ENCODE data around the gene TCF15.
"Not testable (repeated sequence)": the region's sequence is repeated elsewhere in the genome, so short reads cannot be mapped to it uniquely, and the experiment has no call there.

The TCF15 gene

DNA sequence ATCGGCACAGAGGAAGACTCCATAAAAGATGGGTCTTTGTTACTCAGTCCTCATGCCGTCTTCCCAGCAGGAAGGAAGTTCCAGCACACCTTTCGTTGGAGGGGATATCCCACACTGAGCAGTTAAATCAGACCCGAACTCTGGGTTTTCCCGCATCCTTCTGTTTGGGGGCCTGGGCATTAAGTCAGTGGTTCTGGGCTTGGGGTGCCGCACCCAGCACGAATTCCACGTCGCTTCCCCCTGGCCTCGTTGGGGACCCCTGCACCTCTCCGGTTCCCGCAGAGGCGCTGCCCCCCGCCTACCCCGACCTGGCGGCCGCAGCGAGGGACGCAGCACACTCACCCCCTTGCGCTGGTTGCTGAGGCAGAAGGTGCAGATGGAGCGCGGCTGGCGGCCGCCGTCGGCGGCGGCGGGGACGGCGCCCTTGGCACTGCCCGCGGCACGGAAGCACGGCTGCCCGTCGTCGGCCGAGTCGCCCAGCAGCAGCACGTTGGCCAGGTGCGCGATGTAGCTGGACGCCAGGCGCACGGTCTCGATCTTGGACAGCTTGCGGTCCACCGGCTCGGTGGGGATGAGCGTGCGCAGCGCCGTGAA is 641 bp downstream of the TCF15 start:
- no peak for DNase-seq

GRCh38 chr20:608970-609369 is 1.1 kb downstream of the TCF15 start:
- no peak for DNase-seq

GRCh38 chr20:607476-607875 is 2.6 kb downstream of the TCF15 start:
- no peak for DNase-seq

DNA sequence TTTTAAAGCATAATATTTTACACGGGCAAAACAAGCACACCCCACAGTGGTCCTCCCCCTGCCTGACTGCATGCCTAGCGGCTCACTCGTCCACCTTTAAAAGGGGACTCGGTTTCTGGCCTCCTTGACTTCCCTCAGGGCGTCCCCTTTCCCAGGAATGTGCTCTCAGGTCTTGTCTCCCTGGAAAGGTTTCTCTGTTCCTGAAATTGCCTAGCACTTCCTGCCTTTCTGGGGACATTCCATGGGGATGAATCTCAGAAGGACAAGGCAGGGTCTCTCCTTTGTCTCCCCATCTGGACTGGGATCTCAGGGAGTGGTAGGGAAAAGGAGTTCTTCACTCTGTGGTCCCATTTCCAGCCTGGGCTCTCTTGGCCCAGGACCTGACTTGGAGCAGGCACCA is 4.9 kb downstream of the TCF15 start:
- DNase-seq = no peak

DNA sequence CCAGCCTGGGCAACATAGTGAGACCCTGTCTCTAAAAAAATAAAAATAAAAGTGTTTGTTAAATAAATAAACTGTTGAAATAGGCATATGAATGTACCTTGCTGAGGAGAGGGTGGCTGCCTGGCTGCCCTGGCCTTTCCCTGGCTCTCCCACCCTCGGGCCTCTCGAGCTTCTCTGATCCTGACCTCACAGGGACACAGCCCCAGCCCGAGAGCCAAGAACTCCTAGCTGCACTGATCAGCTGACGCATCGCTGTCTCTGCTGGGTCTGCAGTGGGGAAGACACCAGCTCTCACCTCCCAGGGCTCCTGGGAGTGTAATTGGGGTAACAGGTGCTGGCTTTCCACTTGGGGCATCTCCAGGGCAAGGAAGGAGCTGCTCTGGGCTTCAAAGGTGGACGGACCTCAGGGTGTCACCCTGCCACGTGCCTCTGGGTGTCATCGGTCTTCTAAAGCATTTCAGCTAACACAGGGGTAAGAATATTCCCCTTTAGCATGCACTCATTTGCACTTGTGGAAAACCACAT is 6.9 kb downstream of the TCF15 start:
- no peak for DNase-seq

- no peak for DNase-seq
Observed at GRCh38 chr20:602111-602970, 7.8 kb downstream of the TCF15 start.

GRCh38 chr20:600736-601135 is 9.4 kb downstream of the TCF15 start:
- DNase-seq = no peak

- no peak for DNase-seq
Observed at GRCh38 chr20:600141-600540, 10.0 kb downstream of the TCF15 start.

DNA sequence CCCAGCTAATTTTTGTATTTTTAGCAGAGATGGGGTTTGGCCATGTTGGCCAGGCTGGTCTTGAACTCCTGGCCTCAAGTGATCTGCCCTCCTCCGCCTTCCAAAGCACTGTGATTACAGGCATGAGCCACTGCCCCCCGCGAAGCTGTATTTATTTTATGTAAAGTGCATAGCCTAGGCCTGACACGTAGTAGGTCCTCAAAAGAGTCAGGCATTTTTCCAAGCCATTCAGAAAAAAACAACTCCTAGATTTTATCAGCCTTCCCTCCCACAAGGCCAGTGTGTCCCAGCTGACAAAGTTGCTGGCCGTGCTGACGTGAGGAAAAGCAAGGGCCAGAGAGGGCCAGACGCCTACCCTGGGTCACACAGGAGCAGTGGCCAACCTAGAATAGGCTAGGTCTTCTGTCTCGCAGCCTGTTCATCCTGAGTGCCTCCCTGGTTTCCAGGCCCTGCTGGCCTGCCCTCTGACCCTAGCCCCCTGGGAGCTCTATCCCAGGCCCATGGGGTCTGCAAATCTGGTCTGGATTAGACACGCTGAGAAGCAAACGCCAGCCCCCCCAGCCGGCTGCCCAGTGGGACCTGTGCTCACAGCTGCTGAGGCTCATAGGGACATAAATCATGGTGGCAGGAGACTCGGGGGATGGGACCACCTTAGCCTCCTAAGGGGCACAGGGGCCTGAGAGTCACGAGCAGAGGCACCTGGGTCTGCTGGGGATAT is 11.8 kb downstream of the TCF15 start:
- no peak for DNase-seq

- no peak for DNase-seq
Observed at GRCh38 chr20:597560-597959, 12.5 kb downstream of the TCF15 start.

DNA sequence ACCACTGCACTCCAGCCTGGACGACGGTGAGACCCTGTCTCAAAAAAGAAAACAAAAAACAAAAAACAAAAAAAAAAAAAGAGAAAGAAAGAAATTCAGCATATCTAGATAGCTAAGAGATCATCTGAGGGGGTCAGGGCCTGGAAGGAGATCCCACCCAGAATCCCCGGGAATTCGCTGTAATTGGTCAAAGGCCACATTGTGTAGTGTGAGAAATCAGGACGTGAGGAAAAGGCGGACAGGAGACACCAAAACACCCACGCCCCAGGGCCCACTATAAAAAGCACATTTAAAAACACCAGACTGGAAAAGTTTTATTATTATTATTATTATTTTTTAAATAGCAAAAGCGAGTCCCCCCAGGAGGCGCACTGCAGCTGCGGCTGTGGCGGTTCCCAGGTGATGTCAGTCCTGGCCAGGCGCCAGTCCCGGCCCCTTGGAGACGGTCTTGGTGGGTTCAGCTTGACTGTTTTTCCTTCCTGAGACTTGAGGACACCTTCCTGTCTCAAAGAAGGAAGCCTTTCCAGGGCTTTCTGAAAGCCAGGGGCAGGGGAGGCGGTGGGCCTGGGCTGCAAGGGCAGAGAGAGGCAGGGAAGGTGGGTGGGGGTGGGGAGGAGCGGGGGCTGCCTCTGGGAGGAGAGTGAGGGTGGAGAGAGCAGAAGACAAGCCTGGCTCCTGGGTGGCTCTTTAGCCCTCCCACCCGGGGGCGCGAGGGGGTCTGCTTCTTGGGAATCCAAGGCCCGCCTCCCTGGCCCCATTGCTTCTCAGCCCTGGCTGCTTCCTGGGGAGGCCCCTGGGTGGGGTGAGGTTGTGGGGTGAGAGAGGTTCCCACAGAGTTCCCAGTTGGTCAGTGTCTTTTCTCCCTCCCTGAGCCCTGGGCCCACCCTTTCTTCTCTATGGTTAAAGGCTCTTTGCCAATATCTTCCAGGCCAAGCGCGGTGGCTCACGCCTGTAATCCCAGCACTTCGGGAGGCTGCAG is 14.5 kb downstream of the TCF15 start:
- DNase-seq = no peak

DNA sequence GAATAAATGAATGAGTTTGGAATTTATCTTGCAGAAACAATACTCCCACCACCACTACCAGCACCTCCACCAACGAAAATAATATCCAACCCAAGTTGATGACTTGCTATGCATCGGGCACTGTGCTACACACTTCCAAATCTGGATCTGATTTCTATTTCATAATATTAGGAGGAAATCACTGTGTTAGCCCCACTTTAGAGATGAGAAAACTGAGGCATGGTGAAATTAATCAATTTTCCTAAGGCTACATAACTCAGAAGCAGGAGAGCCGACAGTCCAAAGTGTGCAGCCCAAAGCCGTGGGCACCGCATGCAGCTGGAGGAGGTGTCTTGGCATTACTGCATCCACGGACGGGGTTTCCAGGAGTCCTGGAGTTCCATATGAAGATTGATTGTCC is 17.6 kb downstream of the TCF15 start:
- no peak for DNase-seq

GRCh38 chr20:591941-592340 is 18.2 kb downstream of the TCF15 start:
- DNase-seq = no peak

DNA sequence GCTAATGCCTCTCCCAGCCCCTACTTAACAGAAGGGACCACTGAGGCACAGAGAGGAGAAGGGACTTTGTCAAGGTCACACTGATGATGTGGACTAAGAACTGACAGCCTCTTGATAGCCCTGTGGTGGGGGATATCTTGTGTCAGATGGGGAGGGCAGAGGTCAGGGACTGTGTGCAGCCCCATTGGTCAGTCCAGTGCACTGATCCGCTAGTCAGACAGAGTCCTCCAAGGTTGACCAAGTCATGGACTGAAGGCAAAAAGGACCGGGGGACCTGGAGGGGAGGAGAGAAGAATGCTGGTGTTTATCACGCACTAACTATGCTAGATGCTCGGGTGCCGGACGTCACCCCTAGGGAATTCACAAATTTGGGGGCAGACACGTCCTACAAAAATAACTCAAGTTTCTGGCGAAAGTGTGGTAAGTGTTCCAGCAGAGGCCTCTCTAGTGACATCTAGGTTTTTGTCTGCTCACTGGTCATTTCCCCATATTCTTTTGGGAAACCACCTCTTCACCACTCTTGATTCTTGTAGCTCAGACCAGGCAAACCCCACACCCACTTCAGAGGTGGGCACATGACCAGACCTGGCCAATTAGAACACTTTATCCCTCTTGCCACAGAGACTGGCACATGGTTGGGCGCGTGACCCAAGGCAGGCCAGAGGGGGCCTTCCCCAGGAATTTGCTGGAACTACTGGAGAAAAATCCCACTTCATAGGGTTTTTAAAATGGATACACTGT is 21.0 kb downstream of the TCF15 start:
- no peak for DNase-seq

DNA sequence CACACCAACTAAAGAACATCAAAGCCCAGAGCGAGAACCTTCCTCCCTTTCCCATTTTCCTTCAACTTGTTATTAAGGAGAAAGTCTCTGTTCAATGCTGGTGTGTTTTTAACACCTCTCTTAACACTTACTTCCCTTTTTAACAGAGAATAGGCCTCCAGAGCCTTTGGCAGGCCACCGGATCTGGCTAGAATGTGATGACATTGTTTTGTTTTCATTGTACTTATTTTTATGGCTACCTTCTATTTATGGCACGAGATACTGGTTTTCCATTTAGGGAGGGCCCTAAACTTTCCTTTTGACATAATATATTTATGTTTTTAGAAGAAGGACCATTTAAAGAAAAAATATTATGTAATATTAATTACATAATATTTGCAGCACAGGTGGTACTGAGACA is 21.6 kb downstream of the TCF15 start:
- DNase-seq = no peak

DNA sequence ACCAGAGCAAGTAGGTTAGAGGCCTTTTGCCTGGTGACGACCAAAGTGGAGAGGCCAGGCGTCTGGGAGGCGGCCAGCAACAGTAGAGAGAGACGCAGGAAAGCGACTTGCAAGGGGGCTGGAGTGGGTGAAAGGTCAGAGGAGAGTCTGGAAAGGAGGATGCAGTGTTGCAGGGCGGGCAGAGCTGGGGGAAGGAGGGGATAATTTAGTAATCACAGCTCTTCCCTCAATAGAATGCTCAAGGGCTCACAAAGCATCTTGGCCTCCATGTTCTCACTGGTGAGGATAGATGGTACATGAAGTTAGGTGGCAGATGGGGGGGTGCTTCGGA is 25.2 kb downstream of the TCF15 start:
- DNase-seq = no peak

DNA sequence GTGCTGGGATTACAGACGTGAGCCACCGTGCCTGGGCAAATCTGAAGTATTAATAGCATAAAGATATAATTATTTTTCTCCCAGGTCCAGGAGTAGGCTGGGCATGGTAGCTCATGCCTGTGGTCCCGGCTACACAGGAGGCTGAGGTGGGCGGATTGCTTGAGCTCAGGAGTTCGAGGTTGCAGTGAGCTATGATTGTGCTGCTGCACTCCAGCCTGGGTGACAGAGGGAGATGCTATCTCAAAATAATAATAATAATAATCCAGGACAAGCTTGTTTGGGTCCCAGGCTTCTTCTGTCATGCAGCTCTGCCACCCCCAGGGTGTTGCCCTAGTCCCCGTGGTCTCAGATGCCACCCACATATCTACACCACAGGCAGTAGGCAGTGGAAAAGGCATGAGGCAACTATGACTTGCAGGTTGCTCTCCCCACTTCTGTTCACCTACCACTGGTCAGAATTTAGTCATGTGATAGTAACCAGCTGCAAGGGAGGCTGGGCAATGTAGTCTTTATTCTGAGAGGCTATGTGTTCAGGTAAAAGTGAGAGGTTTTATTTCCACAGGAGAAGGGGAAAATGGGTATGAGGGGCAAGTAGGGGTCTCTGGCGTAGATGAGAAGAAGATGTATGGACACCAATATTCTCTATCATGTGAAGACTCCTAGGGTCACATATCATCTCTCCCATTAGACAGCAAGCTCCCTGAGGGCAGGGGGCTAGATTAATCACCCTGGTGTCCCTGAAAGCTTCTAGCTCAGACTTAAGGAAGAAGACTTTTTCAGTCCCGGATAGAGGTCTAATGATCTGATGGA is 25.7 kb downstream of the TCF15 start:
- DNase-seq = no peak

DNA sequence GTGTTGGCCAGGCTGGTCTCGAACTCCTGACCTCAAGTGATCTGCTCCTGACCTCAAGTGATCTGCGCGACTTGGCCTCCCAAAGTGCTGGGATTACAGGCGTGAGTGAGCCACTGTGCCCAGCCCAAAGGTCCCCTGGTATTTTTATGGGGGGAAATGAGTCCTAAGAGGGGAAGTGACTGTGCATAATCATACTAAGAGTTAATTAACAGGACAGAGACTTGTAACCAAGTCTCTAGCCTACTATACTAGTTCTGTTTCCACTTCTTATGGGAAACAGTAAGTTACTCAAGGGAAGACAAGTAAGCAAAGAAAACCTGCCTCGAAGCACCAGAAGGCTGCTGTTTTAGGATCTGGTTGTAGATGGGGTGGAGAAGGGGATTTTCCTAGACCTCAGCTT is 27.9 kb downstream of the TCF15 start:
- no peak for DNase-seq

GRCh38 chr20:578940-579690 is 31.0 kb downstream of the TCF15 start:
- not testable (repeated sequence) for DNase-seq

GRCh38 chr20:577167-577791 is 32.8 kb downstream of the TCF15 start:
- DNase-seq = no peak
